Keratinocyte (primary cell): Measurements from ENCODE around the gene ILKAP. TPM values are rescaled to one million over a fixed set of nuclear protein-coding genes. Genes with fewer than 3 reads are reported as not detected.

Experiments used
- DNase-seq: peaks from one replicate; pipeline ENCODE4 v3.0.0-alpha.2; 2011; ENCODE audit warnings: low read depth, missing footprints, low spot score
- FAIRE-seq: peaks from 2 replicates; lab custom pipeline; 2011; peaks lifted over from hg19 to GRCh38; lab: Jason Lieb, UNC
- H2AFZ ChIP-seq: 2 replicates; pipeline ENCODE4 v1.6.0; 2012; ENCODE audit warnings: low read length, control low read depth, inconsistent platforms; ENCODE audit not compliant: control insufficient read depth
- H3K27ac ChIP-seq: 2 replicates; pipeline ENCODE4 v1.5.1; 2011; ENCODE audit warnings: low read length; ENCODE audit not compliant: control insufficient read depth, insufficient read depth
- H3K27me3 ChIP-seq: 3 replicates; pipeline ENCODE4 v1.6.0; 2011; ENCODE audit warnings: low read length; ENCODE audit not compliant: control insufficient read depth, insufficient read depth; ENCODE audit errors: extremely low read depth
- H3K36me3 ChIP-seq, 2 experiments: 2 replicates in 1 of 2; 3 replicates in 1 of 2; pipeline ENCODE4 v1.5.1; 2011; ENCODE audit warnings: low read length in 2 of 2, mild to moderate bottlenecking in 1 of 2; ENCODE audit not compliant: control insufficient read depth in 2 of 2, insufficient read depth in 2 of 2; ENCODE audit errors: extremely low read depth in 1 of 2
- H3K4me1 ChIP-seq: 3 replicates; pipeline ENCODE4 v1.5.1; 2011; ENCODE audit warnings: low read length; ENCODE audit not compliant: control insufficient read depth, insufficient read depth; ENCODE audit errors: extremely low read depth
- H3K4me2 ChIP-seq: 3 replicates; pipeline ENCODE4 v1.6.0; 2011; ENCODE audit warnings: low read depth, low read length; ENCODE audit not compliant: control insufficient read depth, insufficient read depth; ENCODE audit errors: extremely low read depth
- H3K4me3 ChIP-seq, 3 experiments: fragments of 200-600 bp in 1 of 3; sonication (generic) in 1 of 3; 2 replicates in 2 of 3; 3 replicates in 1 of 3; pipeline ENCODE4 v1.5.1; 2011 to 2016; ENCODE audit warnings: low read length in 3 of 3, mild to moderate bottlenecking in 3 of 3, control low read depth in 2 of 3, inconsistent platforms in 1 of 3, low read depth in 1 of 3, mixed read lengths in 1 of 3, mixed run types in 1 of 3, moderate library complexity in 1 of 3; ENCODE audit not compliant: control insufficient read depth in 2 of 3, insufficient read depth in 2 of 3; ENCODE audit errors: extremely low read depth in 1 of 3
- H3K79me2 ChIP-seq: 2 replicates; pipeline ENCODE4 v1.6.0; 2012; ENCODE audit warnings: low read length; ENCODE audit not compliant: control insufficient read depth, insufficient read depth
- H3K9ac ChIP-seq: 3 replicates; pipeline ENCODE4 v1.6.0; 2011; ENCODE audit warnings: low read length; ENCODE audit not compliant: control insufficient read depth, insufficient read depth; ENCODE audit errors: extremely low read depth
- H3K9me1 ChIP-seq: 3 replicates; pipeline ENCODE4 v1.6.0; 2011; ENCODE audit warnings: low read length; ENCODE audit not compliant: control insufficient read depth, insufficient read depth; ENCODE audit errors: extremely low read depth
- H3K9me3 ChIP-seq: 2 replicates; pipeline ENCODE4 v1.5.1; 2012; ENCODE audit warnings: low read depth, low read length; ENCODE audit not compliant: control insufficient read depth
- H4K20me1 ChIP-seq: 3 replicates; pipeline ENCODE4 v1.6.0; 2011; ENCODE audit warnings: low read length; ENCODE audit not compliant: control insufficient read depth, insufficient read depth; ENCODE audit errors: extremely low read depth
- CTCF ChIP-seq, 3 experiments: IDR thresholded peaks in 1 of 3; conservative IDR thresholded peaks in 1 of 3; optimal IDR thresholded peaks in 1 of 3; 2 replicates in 2 of 3; 3 replicates in 1 of 3; pipeline versions ENCODE3 to v1.5.1; 2011; ENCODE audit warnings: low read length in 3 of 3, mild to moderate bottlenecking in 3 of 3, moderate library complexity in 2 of 3, control low read depth in 1 of 3, inconsistent platforms in 1 of 3; ENCODE audit not compliant: insufficient read depth in 2 of 3; ENCODE audit errors: extremely low read depth in 1 of 3
- EZH2 ChIP-seq: IDR thresholded peaks from one replicate; pipeline ENCODE4 v1.6.1; 2012; ENCODE audit warnings: inconsistent platforms, mild to moderate bottlenecking, low read length, moderate library complexity
- dilution Hi-C: fragments of 300-500 bp; cut with MboI; formaldehyde crosslinking; loops from one replicate; pipeline ENCODE4 v1.7.0; 2020; ENCODE audit warnings: low sequenced_read_pairs; ENCODE audit not compliant: extremely low pct_ligation_motif_present
- polyA plus RNA-seq, 5 experiments: library from polyadenylated mRNA; depleted of rRNA in 3 of 5; stranded (reverse) in 3 of 5; stranded (forward) in 1 of 5; unstranded in 1 of 5; fragments of >200 nt; gene quantifications; 1 replicate in 1 of 5; 2 replicates in 3 of 5; 3 replicates in 1 of 5; pipeline versions ENCODE4 v1.2.1 to v1.2.3, GENCODE V29; 2011 to 2012; ENCODE audit warnings: missing spikeins in 2 of 5, low read depth in 1 of 5, low replicate concordance in 1 of 5

Gene ILKAP
- polyA plus RNA-seq, 1 donor (not counting 4 experiments of a cell fraction or from before 2014, with no cell fraction given): 39.1 TPM

GRCh38 chr2:238173692-238174091, 29.8 kb downstream of the ILKAP start:
- dilution Hi-C loops: no loop called here
- TF ChIP-seq EZH2 (no peak), CTCF (optimal IDR thresholded peaks at IDR 0.05 in 1 of 3, IDR thresholded peaks at IDR 0.05 in 1 of 3, conservative IDR thresholded peaks at IDR 0.05 in 1 of 3; ENCODE audit: extremely low read depth in 1 of 3, insufficient read depth in 2 of 3, low read length in 3 of 3) (peak; percentile 21 to 49 (median 37))
- no peak overlapping the region for H3K9ac ChIP-seq
- H3K36me3 ChIP-seq: peaks cover 26 to 52% of the 10 kb centered on the region in 2 experiments
- no peak for DNase-seq
- peaks cover 36% of the 10 kb centered on the region for H3K4me1 ChIP-seq
- H3K4me3 ChIP-seq: no peak overlapping the region
- H3K27me3 ChIP-seq: no peaks in the 10 kb centered on the region
- no peak overlapping the region for H3K4me2 ChIP-seq
- no peaks in the 10 kb centered on the region for H4K20me1 ChIP-seq
- no peaks in the 10 kb centered on the region for H3K9me1 ChIP-seq
- no peak overlapping the region for H2AFZ ChIP-seq
- no peaks in the 10 kb centered on the region for H3K9me3 ChIP-seq
- H3K79me2 ChIP-seq: no peaks in the 10 kb centered on the region
- H3K27ac ChIP-seq: no peak overlapping the region
- no peak for FAIRE-seq

- no peak for DNase-seq
- no peak overlapping the region for H3K4me2 ChIP-seq
- H3K9me3 ChIP-seq: no peaks in the 10 kb centered on the region
- no peak overlapping the region for H3K4me3 ChIP-seq
- H3K9me1 ChIP-seq: no peaks in the 10 kb centered on the region
- peaks cover 44% of the 10 kb centered on the region for H3K4me1 ChIP-seq
- dilution Hi-C loops: no loop called here
- H2AFZ ChIP-seq: no peak overlapping the region
- FAIRE-seq: no peak
- H3K36me3 ChIP-seq: peaks cover 26 to 63% of the 10 kb centered on the region in 2 experiments
- no peak overlapping the region for H3K9ac ChIP-seq
- H3K79me2 ChIP-seq: no peaks in the 10 kb centered on the region
- TF ChIP-seq EZH2 (no peak), CTCF (optimal IDR thresholded peaks at IDR 0.05 in 1 of 3, IDR thresholded peaks at IDR 0.05 in 1 of 3, conservative IDR thresholded peaks at IDR 0.05 in 1 of 3; ENCODE audit: extremely low read depth in 1 of 3, insufficient read depth in 2 of 3, low read length in 3 of 3) (no peak)
- no peaks in the 10 kb centered on the region for H3K27me3 ChIP-seq
- H3K27ac ChIP-seq: no peak overlapping the region
- H4K20me1 ChIP-seq: no peaks in the 10 kb centered on the region
These were observed 31.1 kb downstream of the ILKAP start for GRCh38 chr2:238172439-238172838.
